IPS-NIHi11 (cell line): ENCODE results near the gene GRM4.

ENCODE experiments used
- DNase-seq: peaks from one replicate; pipeline ENCODE4 v3.0.0; 2012; ENCODE audit warnings: mixed read lengths, low spot score

Gene GRM4

DNA sequence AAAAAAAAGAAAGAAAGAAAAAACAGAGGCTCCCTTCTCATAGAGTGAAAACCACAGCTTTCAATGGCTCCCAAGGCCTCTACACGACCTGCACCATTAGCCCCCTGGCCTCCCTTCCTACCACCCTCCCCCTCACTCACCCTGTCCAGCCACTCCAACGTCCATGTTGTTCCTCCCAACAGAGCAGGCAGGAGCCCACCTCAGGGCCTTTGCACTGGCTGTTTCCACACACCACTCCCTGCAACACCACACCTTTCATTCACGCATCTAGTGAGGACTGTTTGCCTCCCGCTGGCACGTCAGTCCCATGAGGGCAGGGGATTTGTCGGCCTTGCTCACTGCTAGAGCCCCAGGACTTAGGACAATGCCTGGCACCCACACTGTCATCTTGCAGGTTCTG, 39.5 kb downstream of the GRM4 start:
- DNase-seq = no peak

DNA sequence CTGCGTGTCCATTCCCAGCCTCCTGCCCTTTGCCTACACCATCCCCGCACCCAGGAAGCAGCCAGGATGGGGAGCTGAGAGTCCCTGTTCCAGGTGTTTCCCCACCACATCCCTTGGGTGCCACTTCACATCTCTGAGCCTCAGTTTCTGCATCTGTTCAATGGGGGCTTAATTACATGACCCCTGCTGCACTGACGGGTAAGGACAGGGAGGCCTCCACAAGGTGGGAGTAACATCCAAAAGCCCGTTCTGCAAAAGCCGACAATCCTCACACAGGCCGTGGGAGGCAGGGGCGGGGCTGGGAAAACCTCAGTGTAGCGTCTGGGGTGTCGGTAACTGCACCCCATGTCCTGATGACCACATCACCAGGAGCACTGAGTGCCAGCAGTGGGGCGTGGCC, 41.3 kb downstream of the GRM4 start:
- DNase-seq = no peak

- DNase-seq = no peak
Observed at GRCh38 chr6:34104186-34104585, 41.7 kb downstream of the GRM4 start.

DNA sequence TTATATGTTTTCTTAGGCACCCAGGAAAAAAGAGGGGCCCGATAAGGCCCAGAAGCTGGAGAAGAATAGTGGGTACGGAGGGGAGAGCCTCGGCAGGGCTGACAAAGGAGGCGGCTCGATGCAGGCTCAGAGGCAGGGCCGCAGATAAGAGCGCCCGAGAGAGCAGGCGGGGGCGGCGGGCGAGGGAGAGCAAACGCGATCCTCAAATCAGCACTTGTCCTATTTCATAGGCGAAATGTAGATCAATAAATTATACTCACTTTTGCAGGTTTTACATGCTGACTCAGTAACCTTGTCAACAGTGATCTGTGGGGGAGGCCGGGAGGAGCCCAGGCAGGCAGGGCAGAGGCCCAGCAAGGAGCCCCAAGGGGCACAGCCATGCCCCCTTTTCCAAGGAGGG, 42.6 kb downstream of the GRM4 start:
- DNase-seq = no peak

- DNase-seq = no peak
Observed at GRCh38 chr6:34102696-34103095, 43.2 kb downstream of the GRM4 start.

GRCh38 chr6:34102099-34102656, 43.7 kb downstream of the GRM4 start:
- DNase-seq = no peak

GRCh38 chr6:34100788-34101187, 45.1 kb downstream of the GRM4 start:
- DNase-seq = no peak

GRCh38 chr6:34099878-34100277, 46.0 kb downstream of the GRM4 start:
- DNase-seq = no peak

DNA sequence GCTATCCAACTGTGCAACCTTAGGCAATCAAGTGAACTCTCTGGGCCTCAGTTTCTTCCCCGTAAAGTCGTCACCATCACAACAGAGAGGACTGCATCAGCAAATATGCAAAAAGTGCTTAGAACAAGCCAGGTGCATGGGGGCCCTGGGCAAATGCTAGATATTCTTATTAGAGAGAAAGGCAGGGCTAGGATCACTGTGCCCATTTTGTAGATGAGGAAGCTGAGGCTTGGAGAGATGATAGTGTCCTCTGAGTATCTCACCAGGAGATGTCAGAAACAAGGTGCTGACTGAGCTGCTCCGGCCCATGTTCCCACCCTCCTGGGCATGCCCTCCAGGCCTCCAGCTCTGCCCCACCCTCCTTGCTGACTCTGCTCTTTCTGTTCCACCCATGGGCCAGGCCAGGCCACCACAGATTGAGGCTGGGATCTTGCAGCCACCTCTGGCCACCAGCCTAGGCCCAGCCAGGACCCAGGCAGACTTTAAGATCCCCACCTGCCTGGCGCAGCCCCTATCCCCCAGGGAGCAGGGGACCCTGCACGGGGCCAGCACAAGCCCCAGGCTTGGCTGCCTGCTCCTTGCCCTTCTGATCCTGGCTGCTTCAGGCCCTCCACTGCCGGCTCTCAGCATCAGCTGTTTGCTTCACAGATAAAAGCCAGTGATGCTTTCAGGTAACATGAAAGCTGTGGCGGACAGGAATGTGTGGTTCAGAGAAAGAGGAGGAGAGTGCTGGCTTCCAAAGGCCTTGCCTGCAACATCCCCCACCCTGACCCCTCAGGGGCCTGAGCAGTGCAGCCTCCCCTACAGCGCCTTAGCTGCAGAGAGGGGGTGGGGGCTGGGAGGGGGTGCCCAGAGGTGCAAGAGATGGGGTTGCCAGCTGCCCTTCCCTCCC, 47.6 kb downstream of the GRM4 start:
- DNase-seq = peak; percentile 48

DNA sequence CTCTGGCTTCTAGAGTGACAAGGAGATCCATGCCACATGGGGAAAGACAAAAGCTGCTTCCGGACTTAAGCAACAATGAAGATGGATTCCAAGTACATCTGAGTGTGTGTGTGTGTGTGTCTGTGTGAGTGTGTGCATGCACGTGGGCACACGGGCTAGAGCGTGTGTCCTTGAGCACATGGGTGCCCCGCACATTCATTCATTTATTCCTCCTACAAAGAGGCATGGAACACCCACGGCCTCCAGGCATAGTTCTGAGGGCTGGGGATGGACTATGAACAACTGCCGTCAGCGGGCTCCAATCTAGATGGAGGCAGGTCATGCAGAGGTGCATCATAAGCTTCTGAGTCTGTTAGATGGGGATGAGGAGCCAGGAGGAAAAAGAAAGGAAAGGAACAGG, 49.1 kb downstream of the GRM4 start:
- DNase-seq = no peak

GRCh38 chr6:34096193-34096592, 49.7 kb downstream of the GRM4 start:
- DNase-seq = no peak

GRCh38 chr6:34095741-34096140, 50.1 kb downstream of the GRM4 start:
- DNase-seq = no peak

DNA sequence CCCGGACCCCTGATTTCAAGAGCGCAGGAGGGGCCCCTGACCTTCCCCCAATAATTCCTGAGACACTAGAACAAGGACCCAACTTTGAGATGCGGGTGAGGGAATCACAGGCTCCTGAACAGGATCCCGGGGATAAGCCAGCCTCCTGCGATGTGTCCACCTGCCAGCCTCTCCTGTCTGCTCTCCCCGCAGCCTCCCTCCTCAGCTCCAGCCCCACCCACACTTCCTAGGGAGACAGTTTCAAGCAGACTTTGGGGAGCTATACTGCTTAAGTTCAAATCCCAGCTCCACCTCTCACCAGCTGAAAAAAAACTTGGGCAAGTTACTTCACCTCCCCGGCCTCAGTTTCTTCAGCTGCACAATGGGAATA, 50.8 kb downstream of the GRM4 start:
- DNase-seq = no peak

DNA sequence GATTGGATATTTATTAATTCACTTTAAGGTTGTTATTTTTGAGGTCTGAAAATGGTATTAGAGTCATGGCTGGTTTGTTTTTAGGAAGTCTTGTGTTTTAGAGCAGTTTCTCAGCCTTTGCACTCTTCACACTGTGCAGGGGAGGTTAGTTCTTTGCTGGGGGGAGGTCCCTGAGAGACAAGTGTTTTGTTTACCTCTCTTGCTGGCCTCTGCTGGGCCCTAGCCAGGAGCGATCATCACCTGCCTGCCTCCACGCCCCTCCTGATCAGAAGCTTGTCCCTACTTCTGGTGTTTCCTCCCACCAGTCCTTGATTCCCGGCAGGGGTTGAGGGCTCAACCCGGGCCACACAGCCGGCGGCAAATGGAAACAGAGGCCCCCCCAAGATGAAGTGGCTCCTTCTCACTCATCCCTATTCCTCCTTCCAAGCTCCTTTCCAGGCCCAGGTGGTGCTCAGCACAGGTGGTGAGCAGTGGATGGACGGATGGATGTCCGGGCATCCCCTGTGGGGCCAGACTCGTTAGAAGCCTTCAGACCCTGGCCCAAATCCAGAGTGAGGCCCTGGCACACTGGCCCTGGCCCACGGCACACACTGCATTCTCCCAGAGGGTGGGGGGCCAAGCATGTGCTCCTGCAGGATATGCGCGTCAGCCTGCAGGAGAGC, 51.3 kb downstream of the GRM4 start:
- no peak for DNase-seq

- no peak for DNase-seq
Observed at GRCh38 chr6:34093854-34094430, 51.9 kb downstream of the GRM4 start.

GRCh38 chr6:34093206-34093605, 52.7 kb downstream of the GRM4 start:
- DNase-seq = no peak

DNA sequence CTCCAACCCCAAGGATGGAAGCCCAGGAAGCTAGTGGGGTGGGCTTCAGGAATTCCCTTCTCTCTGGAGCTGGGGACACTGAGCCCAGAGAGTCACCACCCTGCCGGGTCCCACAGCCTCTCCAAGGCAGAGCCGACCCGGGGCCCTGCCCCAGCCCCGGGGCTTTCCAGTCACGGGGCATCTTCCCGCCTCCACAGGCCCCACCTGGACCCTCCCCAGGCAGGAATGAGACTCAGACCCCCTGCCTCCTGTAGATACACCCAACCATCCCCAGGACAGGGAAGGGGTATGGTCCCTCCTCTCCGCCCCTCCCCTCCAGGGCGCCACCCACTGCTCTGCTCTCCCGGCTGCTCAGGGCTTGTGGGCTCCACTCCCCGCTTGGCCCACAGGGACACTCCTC, 53.3 kb downstream of the GRM4 start:
- DNase-seq = no peak

DNA sequence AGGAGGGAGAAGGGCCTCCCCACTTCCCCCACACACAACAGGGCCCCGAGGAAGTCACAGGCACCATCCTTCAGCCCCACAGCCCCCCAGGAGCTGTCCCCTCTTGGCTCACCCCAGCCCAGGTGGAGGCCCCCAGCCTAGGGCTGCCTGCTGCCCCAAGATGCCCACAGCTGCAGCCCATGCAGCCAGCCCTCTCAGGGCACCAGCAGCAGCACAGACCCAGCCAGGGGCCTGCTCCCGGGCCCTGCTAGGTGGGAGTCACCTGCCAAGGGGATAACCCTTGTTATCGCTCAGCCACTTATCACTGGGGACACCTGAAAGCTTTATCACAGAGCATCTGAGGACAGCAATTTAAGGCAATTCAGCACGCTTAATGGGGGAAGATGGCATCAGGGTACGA, 55.0 kb downstream of the GRM4 start:
- no peak for DNase-seq

- DNase-seq = no peak
Observed at GRCh38 chr6:34090529-34090928, 55.4 kb downstream of the GRM4 start.

DNA sequence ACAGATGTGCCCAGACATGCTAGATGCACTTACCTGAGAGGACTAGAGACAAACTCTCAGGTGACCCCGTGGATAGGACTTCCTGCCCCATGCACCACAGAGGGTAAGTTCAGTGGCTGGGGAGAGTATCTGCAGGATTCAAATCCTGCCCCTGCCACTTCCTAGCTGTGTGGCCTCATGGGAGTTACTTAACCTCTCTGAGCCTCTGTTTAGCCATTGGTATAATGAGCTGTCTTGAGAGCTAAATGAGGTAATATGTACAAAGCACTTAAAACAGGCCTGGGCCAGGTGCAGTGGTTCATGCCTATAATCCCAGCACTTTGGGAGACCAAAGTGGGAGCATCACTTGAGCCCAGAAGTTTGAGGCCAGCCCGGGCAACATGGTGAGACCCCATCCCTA, 59.3 kb downstream of the GRM4 start:
- DNase-seq = no peak

GRCh38 chr6:34085453-34086170, 60.3 kb downstream of the GRM4 start:
- DNase-seq = no peak

DNA sequence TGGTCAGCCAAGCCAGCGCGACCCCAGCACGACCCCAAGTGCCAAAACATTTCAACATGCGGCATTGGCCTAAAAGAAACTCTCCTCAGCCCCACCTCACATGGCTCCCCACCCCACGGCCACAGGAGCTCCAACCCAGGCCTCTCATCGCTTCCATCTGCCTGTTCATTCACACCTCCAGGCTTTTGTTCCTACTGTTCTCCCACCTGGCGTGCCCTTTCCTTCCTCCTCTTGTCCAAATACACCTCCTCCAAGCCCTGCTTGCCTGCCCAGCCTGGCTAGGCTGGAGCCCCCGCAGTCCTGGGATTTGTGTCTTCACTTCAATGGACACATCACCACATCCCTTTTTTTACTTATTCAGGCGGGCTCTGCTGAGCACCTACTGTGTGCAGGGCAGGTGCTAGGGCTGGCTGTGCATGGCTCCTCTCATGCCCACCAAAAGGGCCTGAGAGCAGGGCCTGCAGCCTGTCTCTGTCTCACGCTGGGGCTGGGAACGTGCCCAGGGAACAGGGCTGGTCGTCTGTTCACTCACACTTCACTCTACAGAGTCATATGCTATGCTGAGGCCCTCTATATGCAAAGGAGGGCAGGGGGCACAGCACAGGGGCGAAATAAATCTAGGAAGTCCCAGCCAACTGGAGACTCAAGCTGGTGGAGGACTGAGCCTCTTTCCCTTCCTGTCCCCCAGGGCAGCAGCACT, 61.1 kb downstream of the GRM4 start:
- DNase-seq = no peak
